Ishikawa (cell line): ENCODE data around the gene RFTN1.

Experiments
- CEBPB ChIP-seq: IDR thresholded peaks from 2 replicates; pipeline ENCODE4 v1.6.1; 2012
- EGR1 ChIP-seq: IDR thresholded peaks from 2 replicates; pipeline ENCODE4 v1.6.1; 2012
- EP300 ChIP-seq: IDR thresholded peaks from 2 replicates; pipeline ENCODE4 v1.6.1; 2012; ENCODE audit warnings: borderline replicate concordance
- FOXM1 ChIP-seq: IDR thresholded peaks from 2 replicates; pipeline ENCODE4 v1.6.1; 2012; ENCODE audit warnings: low read depth, borderline replicate concordance
- NFIC ChIP-seq: IDR thresholded peaks from 2 replicates; pipeline ENCODE4 v1.6.1; 2012
- RAD21 ChIP-seq: IDR thresholded peaks from 2 replicates; pipeline ENCODE4 v1.6.1; 2012; ENCODE audit warnings: low read depth
- TAF1 ChIP-seq: IDR thresholded peaks from 2 replicates; pipeline ENCODE4 v1.6.1; 2012; ENCODE audit warnings: low read depth, mild to moderate bottlenecking
- TCF12 ChIP-seq: IDR thresholded peaks from 2 replicates; pipeline ENCODE4 v1.6.1; 2012; ENCODE audit warnings: low read depth
- TEAD4 ChIP-seq: IDR thresholded peaks from 2 replicates; pipeline ENCODE4 v1.6.1; 2012
- YY1 ChIP-seq: IDR thresholded peaks from 2 replicates; pipeline ENCODE4 v1.6.1; 2012; ENCODE audit warnings: low read depth
- TF ChIP-seq, protein P1 (sequence below): IDR thresholded peaks from 2 replicates; pipeline ENCODE4 v1.6.1; 2012
- TF ChIP-seq, protein P2 (sequence below): IDR thresholded peaks from 2 replicates; pipeline ENCODE4 v1.6.1; 2012
- TF ChIP-seq, protein P3 (sequence below): IDR thresholded peaks from 2 replicates; pipeline ENCODE4 v1.6.1; 2012; ENCODE audit warnings: low read depth, mild to moderate bottlenecking

DNA sequence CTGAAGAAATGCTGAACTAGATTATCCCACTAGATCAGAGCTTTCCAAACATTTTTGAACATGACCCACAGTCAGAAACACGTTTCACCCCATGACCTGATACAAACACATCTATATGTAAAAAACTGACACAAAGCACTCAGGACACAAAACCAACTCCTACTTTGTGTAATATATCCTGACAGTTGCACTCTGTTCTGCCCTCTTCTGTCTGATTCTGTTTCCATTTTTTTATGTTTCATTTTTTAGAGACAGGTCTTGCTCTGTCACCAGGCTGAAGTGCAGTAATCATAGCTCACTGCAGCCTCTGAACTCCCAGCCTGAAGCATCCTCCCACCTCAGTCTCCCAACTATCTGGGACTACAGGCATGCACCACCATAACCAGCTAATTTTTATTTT is 15.8 kb upstream of the RFTN1 start:
- no peak for TF ChIP-seq TAF1
- no peak for TF ChIP-seq FOXM1
- no peak for TF ChIP-seq CEBPB
- TF ChIP-seq, protein P1, sequence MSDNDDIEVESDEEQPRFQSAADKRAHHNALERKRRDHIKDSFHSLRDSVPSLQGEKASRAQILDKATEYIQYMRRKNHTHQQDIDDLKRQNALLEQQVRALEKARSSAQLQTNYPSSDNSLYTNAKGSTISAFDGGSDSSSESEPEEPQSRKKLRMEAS: no peak
- TF ChIP-seq, protein P2, sequence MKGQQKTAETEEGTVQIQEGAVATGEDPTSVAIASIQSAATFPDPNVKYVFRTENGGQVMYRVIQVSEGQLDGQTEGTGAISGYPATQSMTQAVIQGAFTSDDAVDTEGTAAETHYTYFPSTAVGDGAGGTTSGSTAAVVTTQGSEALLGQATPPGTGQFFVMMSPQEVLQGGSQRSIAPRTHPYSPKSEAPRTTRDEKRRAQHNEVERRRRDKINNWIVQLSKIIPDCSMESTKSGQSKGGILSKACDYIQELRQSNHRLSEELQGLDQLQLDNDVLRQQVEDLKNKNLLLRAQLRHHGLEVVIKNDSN: no peak
- TF ChIP-seq TEAD4: no peak
- TF ChIP-seq RAD21: no peak
- no peak for TF ChIP-seq YY1
- TF ChIP-seq EP300: no peak
- TF ChIP-seq, protein P3, sequence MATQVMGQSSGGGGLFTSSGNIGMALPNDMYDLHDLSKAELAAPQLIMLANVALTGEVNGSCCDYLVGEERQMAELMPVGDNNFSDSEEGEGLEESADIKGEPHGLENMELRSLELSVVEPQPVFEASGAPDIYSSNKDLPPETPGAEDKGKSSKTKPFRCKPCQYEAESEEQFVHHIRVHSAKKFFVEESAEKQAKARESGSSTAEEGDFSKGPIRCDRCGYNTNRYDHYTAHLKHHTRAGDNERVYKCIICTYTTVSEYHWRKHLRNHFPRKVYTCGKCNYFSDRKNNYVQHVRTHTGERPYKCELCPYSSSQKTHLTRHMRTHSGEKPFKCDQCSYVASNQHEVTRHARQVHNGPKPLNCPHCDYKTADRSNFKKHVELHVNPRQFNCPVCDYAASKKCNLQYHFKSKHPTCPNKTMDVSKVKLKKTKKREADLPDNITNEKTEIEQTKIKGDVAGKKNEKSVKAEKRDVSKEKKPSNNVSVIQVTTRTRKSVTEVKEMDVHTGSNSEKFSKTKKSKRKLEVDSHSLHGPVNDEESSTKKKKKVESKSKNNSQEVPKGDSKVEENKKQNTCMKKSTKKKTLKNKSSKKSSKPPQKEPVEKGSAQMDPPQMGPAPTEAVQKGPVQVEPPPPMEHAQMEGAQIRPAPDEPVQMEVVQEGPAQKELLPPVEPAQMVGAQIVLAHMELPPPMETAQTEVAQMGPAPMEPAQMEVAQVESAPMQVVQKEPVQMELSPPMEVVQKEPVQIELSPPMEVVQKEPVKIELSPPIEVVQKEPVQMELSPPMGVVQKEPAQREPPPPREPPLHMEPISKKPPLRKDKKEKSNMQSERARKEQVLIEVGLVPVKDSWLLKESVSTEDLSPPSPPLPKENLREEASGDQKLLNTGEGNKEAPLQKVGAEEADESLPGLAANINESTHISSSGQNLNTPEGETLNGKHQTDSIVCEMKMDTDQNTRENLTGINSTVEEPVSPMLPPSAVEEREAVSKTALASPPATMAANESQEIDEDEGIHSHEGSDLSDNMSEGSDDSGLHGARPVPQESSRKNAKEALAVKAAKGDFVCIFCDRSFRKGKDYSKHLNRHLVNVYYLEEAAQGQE: no peak
- TF ChIP-seq NFIC: no peak
- TF ChIP-seq TCF12: no peak
- no peak for TF ChIP-seq EGR1
